Suppressor macrophage (primary cell): ENCODE measurements around the gene USP43.
A peak's percentile ranks its signal among the peaks of the same experiment; 100 is the strongest.

Experiments
- DNase-seq, 4 experiments: peaks; one replicate each; pipeline ENCODE4 v3.0.0-alpha.2; 2020 to 2022

USP43 gene

DNA sequence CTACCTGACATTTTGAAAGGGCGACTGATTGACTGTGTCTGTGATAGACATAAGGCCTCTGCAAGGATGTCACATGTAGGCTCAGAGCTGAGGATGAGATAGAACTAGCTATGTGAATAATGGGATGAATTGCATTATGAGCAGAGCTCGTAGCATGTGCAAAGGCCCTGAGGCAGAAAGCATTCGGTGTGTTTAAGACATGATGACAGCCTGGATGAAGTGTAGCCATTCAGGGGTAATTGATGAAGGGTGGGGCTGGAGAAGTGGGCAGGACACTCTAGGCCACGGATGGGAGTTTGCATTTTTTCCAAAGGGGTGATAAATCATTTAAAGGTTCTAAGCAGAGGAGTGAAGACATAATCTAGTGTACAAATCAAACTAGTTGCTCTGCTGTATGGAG, 62.6 kb downstream of the USP43 start:
- DNase-seq, result no peak

DNA sequence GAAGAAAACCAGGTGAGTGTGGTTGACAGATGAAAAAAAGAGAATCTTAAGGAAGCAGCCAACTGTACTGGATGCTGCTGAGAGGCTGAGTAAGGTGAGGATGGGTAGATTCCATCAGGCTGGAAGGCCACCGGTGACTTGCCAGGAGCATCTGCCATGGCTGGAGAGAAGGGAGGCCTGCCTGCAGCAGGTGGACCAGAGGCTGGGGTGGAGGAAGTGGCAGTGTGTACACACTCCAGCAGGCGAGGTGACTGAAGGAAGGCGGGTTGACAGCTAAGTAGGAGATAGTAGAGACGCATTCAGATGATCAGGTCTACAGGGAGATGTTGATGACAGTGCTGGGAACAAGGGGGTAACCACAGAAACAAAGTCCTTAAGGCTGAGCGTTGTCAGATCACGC, 69.5 kb downstream of the USP43 start:
- no peak for DNase-seq

DNA sequence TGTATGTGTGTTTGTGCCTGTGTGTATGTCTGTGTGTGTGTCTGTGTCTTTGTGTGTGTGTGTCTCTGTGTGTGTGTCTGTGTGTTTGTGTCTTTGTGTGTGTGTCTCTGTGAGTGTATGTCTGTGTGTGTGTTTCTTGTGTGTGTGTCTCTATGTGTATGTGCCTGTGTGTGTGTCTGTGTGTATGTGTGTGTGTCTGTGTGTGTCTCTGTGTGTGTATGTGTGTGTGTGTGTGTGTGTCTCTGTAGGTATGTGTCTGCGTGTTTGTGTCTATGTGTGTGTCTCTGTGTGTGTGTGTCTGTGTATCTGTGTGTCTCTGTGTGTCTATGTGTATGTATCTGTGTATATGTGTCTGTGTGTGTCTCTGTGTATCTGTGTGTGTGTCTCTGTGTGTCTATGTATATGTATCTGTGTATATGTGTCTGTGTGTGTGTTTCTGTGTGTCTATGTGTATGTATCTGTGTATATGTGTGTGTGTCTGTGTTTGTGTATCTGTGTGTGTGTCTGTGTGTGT, 70.2 kb downstream of the USP43 start:
- no peak for DNase-seq

DNA sequence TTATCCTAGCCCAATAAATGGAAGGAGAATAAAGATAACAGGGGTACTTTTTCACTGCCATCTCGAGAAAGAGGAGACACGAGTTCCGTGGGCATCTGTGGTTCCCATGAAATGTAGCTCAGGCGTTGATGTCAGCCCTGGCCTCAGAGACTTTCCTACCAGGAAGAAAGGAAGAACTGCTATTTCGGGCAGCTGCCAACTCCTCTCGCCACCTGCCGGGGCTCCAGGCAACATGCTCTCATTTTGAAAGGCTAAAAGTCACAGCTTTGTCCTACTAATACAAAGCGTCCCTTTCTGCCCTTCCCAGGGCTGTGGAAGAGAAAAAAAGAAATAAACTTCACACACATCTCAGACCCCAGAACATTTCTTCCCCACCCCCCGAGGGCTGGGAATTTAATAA, 80.3 kb downstream of the USP43 start:
- DNase-seq, result peak in 3 of 4 experiments; percentile 5 to 36 (median 10)

DNA sequence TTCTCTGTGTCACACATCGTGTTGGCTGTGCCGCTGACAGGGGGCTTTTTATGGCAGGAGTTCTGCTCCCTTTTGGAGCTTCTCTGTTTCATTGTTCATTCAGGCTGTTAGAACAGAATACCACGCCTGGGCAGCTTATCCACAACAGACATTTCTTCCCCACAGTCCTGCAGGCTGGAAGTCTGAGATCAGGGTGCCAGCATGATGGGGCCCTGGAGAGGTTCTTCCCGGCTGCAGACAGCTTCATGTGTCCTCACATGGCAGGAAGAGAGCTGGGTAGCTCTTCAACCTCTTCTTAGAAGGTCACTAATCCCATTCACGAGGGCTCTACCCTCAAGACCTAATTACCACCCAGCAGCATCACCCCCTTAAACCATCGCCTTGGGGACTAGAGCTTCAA, 81.0 kb downstream of the USP43 start:
- DNase-seq, result no peak

DNA sequence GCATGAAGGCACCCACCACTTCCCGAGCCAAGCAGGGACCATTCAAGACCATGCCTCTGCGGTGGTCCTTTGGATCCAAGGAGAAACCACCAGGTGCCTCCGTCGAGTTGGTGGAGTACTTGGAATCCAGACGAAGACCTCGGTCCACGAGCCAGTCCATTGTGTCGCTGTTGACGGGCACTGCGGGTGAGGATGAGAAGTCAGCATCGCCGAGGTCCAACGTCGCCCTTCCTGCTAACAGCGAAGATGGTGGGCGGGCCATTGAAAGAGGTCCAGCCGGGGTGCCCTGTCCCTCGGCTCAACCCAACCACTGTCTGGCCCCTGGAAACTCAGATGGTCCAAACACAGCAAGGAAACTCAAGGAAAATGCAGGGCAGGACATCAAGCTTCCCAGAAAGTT, 82.7 kb downstream of the USP43 start:
- DNase-seq, result no peak

DNA sequence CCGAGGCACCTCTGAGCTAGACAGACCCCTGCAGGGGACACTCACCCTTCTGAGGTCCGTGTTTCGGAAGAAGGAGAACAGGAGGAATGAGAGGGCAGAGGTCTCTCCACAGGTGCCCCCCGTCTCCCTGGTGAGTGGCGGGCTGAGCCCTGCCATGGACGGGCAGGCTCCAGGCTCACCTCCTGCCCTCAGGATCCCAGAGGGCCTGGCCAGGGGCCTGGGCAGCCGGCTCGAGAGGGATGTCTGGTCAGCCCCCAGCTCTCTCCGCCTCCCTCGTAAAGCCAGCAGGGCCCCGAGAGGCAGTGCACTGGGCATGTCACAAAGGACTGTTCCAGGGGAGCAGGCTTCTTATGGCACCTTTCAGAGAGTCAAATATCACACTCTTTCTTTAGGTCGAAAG, 83.2 kb downstream of the USP43 start:
- DNase-seq, result no peak

DNA sequence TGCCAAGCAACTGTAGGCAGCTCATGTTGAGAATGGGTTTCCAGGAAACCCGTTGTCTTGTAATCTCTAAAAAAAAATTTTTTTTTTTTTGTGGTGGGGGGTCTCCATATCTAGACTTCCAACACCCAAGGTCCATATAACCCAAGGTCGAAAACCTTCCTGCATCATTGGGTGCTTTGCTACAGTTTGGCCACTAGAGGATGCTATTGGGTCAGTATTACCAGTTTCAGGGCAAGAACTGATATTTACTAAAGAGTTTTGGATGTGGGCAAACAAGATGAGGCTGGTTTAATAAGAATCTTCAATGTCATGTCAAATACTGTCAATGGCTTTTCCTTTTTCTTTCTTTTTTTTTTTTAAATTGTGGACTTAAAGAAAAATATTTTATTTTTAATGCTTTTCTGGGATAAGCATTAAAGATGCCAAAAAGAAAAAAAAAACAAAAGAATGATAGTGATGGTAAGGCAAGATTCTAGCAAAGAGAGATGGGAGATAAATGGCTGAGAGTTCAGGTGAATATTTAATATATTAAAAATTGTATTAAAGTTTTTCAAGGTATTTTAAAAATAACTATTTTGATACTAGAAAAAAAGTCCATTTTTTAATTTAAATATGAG, 83.8 kb downstream of the USP43 start:
- DNase-seq, result peak; percentile 42 to 74 (median 52)

DNA sequence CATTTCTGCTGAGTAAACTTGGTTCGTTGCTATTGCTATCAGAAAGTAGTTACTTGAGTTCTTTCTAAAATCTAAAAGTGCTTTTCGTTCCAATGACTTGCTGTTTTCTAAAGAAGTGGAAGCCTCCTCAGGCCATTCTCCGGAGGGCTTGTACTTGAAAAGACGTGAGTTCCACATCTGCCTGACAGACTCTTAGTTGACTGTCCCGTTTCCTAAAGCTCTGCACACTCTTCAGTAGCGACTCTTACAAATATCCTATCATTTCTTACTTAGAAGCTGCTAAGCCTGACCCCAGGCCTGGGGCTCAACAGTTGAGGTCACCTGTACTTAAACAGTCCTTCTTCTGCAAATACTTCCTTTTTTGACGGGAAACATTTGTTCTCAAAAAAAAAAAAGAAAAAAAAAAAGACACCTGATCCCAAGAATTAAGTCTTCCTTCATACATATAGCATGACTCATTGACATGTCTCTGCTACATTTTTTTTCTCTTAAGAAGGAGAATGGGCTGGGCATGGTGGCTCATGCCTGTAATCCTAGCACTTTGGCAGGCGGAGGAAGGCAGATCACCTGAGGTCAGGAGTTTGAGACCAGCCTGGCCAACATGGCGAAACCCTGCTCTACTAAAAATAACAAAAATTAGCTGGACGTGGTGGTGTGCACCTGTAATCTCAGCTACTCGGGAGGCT, 84.6 kb downstream of the USP43 start:
- DNase-seq, result no peak

DNA sequence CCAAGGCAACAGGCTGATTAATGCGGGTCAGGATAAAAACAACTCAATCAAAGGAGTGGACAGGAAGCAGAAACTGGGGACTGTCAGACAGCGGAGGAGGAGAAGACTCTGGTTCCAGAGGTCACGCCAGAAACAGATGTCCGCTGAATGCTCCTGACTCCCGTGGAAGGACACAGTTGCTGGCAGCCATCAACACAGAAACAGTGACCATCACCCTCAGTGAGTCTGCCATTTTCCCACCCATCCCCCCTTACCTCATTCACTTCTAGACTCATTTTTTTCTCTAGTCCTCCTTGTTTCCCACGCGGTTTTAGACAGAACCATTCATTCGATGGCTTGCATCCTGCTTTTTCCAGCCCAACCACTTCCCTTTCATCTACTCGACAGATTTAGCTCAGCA, 105.2 kb downstream of the USP43 start:
- DNase-seq, result no peak

DNA sequence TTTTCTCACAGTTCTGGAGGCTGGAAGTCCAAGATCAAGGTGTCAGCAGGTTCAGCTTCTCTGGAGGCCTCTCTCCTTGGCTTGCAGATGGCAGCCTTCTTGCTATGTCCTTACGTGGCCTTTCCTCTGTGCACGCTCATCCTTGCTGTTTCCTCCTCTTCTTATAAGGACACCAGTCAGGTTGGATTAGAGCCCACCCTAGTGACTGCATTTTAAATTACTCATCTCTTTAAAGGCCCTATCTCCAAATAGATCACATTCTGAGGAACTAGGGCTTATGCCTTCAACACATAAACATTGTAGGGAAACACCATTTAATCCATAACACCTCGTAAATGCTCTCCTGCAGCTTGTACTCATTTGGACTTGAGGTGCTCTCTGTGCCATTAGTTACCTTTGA, 109.8 kb downstream of the USP43 start:
- DNase-seq, result no peak

DNA sequence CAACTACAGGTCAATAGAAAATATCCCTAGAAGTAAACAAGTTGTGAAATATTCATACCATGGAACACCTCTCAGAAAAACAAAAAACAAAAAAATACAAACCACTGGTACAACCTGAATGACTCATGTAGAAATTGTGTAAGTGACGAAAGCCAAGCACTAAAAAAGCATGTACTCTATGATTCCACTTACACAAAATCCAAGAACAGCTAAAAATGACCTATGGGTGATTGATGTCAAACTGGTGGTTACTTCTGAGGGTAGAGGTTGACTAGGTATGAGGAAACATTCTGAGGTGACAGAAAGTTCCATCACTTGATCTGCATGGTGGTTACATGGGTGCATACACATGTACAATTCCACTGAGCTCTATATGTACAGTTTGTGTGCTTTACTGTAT, 114.9 kb downstream of the USP43 start:
- no peak for DNase-seq

DNA sequence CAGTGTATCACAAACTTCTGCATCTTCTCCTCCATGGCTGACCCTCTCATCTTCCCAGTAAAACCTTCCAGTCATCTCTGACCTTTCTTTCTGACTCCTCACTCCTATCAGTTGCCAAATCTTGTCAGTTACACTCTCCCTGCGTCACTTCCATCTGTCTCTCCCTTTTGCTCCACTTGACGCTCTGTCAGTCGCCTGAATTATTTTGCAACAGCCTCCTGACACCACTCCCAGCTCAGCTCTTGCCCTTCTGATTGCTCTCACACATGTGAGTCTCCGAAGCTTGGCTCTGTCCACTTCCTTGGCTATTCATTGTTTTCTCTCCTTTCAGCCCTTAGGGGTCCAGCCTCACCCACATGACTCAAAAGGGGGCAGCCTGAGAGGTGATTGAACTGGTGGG, 118.3 kb downstream of the USP43 start:
- DNase-seq, result peak in 2 of 4 experiments; percentile 8 to 27

DNA sequence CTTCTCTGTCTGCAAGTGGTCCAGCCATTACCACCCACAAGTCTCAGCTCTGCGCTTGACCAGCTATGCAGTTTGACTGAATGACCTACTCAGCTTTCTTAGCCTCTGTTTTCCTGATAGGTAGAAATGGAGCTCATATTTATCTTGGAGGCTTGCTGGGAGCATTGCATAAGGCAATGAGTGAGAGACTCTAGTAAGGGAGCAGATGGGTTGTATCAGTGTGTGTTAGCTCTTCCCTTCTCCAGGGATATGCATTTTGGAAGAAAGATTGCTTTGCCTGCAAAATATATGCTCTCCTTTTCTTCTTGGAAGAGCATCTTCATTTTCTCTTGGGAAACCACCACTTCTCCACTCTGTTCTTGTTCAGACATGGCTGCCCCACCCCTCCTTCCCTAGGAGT, 120.0 kb downstream of the USP43 start:
- no peak for DNase-seq

DNA sequence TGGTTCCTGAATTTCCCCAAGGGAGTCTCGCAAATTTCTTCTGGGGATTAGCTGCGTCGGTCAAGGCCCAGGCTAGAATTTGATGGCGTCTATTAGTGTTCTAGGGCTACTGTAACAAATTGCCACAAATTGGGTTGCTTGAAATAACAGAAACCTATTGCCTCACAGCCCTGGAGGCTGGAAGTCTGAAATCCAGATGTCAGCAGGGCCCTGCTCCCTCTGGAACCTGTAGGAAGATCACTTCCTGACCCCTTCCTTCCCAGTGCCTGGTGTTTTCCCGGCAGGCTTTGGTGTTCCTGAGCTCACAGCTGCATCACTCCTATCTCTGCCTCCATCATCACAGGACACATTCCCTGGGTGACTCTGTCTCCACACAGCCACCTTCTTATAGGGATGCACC, 121.7 kb downstream of the USP43 start:
- no peak for DNase-seq

DNA sequence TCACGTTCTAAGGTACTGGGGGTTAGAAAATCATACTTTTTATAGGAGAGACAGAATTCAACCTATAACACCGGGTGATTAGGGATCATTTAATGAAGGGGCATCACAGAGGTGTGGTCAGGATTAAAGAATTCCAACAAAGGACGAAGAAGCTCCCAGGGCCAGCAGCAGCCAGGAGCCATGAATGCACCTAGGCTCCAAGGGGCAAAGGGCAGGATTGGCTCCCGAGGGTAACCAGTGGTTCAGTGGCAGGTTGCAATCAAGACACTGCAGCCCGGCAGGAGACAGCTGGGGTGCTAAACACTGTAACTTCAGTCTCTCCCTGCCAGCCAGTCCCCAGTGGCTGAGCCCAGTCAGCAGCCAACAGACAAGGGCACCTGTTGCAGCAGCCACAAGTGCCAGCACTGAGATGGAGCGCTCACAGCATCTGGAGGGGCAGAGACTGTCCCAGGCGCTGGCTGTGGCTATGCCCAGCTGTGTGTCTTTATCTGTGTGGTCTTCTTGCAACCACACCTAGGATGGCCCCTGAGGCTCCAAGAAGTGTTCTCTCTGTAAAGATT, 122.2 kb downstream of the USP43 start:
- DNase-seq, result no peak

DNA sequence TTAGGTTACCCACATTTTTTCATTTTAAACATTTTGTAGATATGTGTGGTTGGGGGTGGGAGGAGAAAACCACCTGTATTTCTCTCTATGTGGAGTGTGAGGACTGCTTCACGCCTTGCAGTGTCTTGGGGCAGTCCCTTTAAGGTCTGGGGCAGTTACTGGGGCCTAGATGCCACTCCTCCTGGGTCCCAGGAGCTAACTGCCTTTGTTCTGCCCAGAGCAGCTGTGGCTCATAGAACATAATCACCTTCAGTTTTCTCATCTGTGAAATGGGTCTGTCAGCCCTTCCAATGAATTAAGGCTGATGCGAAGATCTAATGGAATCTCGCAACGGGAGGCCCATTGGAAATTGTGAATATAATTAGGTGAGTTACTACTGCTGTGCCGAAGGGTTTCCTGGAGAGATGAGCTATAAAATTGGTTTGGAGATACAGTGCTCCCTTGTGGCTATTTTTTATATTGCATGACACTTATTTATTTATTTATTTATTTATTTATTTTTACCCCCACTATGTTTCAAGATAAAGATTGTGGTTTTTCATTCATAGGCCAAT, 123.1 kb downstream of the USP43 start:
- DNase-seq, result peak in 3 of 4 experiments; percentile 22 to 65 (median 51)

DNA sequence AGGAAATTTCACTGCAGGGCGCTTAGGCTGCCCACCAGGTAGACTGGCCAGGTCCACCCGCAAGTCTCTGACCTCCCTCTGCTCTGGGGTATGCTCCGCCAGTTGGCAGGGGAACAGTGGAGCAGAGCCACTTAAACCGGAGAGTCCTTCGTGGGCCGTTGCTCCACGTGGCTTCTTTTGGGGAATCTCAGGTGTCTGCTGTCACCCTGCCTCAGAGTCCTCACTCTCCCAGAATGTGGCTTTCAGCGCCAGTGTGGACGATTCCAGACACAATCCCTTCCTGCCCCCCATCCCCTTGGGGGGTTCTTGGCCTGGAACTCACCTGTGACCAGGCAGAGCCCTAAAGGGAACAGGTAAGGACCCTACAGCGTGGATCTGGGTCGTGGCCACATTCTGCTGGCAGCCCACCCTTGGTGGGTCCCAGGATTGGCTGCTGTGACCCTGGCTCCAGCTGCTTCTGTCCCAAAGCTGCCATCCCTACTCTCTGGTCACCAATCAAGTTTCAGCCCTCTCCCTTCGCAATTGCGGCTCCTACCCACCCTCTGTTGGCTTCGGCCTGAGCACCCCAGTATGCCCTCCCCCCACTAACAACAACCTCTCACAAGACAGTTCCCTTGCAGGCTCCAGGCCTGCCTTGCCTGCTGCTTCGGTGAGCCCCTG, 123.8 kb downstream of the USP43 start:
- no peak for DNase-seq

DNA sequence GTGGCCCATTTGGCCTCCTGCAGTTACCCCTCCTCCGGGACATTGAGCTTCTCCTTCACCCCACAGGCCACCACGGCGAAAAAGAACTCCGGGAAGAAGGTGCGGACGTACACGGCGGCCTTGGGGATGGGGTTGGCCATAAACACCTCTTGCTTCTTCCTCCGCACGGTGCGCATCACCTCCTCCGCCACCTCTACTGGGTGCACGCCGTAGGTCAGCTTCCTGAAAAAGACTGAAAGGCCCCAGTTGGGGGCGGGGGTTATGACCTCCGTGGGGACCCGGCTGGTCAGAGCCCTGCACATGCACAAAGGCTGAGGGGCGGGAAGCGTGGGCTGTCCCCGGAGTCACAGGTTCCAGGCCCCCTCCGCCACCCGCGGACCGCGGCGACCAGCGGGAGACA, 126.1 kb downstream of the USP43 start:
- no peak for DNase-seq

DNA sequence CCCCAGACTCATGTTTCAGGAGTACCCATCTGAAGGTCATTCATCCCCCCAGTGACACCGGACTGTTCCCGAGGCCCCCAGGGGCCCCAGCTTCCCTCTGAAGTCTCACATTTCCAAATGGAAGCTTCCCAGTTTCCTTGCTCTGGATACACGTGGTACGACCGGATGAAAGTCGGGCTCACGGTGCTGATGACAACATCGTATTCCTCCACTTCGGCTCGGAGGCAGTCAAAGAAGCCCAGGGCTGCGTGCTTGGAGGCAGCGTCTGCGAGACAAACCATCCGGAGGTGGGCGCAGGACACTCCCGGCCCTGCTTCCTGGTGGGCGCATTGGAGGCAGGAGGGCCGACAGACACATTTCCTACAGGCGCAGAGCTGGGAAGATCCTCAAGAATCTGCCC, 127.3 kb downstream of the USP43 start:
- DNase-seq, result no peak

DNA sequence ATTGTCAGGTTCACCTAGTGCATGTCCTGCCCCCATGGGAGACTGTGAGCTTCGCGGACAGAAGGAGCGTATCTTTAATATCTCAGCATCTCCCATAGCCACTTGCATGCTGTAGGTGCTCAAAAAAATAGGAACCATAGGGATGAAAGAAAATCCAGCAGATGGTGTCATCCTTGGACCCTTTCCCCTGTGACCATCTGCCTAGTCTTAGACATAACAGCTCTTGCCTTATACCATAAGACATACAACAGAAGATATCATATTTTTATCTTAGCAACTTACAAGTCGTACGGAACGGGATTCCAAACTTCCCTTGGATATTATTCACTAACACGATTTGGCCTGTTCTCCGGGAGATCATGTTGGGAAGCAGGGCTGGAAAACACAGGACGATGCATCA, 131.6 kb downstream of the USP43 start:
- DNase-seq, result no peak
